ENCODE measurements around the gene PROP1.

The PROP1 gene

GRCh38 chr5:177996660-177997318, 747 bp upstream of the PROP1 start:
- in situ Hi-C loops (cut with MboI; ENCODE audit: low sequenced_read_pairs, unreplicated experiment), result no loop called here
- TF ChIP-seq, protein P1, sequence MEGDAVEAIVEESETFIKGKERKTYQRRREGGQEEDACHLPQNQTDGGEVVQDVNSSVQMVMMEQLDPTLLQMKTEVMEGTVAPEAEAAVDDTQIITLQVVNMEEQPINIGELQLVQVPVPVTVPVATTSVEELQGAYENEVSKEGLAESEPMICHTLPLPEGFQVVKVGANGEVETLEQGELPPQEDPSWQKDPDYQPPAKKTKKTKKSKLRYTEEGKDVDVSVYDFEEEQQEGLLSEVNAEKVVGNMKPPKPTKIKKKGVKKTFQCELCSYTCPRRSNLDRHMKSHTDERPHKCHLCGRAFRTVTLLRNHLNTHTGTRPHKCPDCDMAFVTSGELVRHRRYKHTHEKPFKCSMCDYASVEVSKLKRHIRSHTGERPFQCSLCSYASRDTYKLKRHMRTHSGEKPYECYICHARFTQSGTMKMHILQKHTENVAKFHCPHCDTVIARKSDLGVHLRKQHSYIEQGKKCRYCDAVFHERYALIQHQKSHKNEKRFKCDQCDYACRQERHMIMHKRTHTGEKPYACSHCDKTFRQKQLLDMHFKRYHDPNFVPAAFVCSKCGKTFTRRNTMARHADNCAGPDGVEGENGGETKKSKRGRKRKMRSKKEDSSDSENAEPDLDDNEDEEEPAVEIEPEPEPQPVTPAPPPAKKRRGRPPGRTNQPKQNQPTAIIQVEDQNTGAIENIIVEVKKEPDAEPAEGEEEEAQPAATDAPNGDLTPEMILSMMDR (IDR thresholded peaks at IDR 0.05; ENCODE audit: borderline replicate concordance, control extremely low read depth, extremely low read depth, insufficient read depth, missing control alignments), result no peak
- no peak for DNase-seq (ENCODE audit: low spot score)

DNA sequence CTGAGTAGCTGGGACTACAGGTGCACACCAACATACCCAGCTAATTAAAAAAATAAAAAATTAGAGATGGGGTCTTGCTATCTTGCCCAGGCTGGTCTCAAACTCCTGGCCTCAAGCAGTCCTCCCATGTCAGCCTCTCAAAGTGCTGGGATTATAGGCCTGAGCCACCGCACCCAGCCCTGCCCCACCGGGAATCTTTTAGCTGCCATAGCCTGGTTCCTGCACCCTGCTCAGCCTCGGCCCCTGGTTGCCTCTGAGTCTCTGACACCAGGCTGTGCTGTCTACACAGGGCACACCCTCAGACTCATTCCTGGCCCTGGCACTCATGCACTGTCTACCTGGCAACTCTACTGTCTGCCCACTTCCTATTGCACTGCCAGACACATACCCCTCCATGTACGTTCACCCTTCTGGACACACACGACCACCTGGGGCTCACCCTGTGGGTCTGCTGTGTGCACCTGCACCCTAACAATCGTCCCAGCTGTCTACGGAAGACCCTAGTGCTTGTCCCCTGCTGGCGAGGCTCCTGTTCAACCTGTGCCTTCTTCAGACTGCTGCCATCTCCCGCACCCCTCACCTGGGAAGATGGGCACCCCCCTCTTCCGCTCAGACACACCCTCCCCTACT, 1.4 kb downstream of the PROP1 start:
- TF ChIP-seq, protein P1 (IDR thresholded peaks at IDR 0.05; ENCODE audit: borderline replicate concordance, control extremely low read depth, extremely low read depth, insufficient read depth, missing control alignments), result no peak
- DNase-seq (ENCODE audit: low spot score), result no peak
- in situ Hi-C loops (cut with MboI; ENCODE audit: low sequenced_read_pairs, unreplicated experiment), result no loop called here

DNA sequence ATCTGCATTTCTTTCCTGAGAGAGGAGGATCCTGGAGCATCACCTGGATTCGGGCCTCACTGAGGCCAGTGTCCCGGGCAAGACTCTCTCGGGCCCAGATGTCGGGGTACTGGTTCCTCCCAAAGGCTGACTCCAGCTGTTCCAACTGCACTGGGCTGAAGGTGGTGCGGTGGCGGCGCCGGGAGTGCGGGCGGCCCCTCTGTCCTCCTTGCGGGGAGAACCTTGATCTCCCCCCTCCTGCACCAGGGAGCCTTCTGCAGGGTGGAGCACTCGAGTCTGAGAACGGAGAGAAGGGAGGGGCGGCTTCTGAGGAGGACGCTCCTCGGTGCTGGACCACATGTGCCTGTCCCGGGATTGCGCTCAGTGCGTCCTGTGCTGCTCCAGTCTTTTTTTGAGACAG, 2.0 kb downstream of the PROP1 start:
- TF ChIP-seq, protein P1 (IDR thresholded peaks at IDR 0.05; ENCODE audit: borderline replicate concordance, control extremely low read depth, extremely low read depth, insufficient read depth, missing control alignments), result no peak
- no peak for DNase-seq (ENCODE audit: low spot score)
- in situ Hi-C loops (cut with MboI; ENCODE audit: low sequenced_read_pairs, unreplicated experiment), result no loop called here

DNA sequence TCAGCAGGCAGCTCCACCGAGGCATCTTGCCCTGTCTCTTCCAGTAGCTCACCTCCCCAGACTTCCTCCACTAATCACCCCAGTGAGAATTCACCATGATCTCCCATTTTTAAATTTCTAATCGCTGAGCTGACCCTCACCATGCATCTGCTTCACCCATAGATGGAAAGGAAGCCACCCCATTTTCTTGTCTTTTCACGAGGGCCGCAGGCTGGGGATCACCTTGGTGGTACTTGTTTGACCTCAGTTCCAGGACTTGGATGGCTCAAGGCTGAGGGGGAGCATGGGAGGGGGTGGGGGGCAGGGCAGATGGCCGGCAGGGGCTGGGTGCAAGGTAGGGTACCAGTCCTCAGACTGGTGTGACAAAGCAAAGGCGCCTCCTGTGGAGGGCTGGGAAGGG, 3.6 kb downstream of the PROP1 start:
- in situ Hi-C loops (cut with MboI; ENCODE audit: low sequenced_read_pairs, unreplicated experiment), result no loop called here
- TF ChIP-seq, protein P1 (IDR thresholded peaks at IDR 0.05; ENCODE audit: borderline replicate concordance, control extremely low read depth, extremely low read depth, insufficient read depth, missing control alignments), result no peak
- no peak for DNase-seq (ENCODE audit: low spot score)

DNA sequence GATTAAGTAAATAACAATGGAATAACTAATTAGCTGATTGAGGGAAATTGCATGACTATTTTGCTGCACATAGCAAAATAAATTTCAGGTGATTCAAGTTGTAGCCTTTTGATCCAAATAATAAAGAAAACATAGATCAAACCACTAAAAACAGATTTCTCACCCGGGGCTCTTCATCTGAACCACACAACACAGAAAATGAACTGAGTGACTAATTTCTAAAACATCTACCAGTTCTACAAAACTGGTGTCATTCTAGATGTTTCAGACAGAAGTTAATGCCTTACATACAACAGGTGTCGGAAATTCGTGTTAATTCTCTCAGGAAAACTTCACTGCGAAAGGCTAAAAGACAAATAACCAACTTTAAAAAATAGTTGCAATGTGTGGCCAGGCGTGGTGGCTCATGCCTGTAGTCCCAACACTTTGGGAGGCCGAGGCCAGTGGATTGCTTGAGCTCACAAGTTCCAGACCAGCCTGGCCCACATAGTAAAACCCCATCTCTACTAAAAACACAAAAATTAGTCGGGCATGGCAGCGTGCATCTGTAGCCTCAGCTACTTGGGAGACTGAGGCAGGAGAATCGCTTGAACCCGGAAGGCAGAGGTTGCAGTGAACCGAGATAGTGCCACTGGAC, 6.9 kb downstream of the PROP1 start:
- DNase-seq (ENCODE audit: low spot score), result no peak
- TF ChIP-seq, protein P1 (IDR thresholded peaks at IDR 0.05; ENCODE audit: borderline replicate concordance, control extremely low read depth, extremely low read depth, insufficient read depth, missing control alignments), result no peak
- in situ Hi-C loops (cut with MboI; ENCODE audit: low sequenced_read_pairs, unreplicated experiment), result no loop called here

DNA sequence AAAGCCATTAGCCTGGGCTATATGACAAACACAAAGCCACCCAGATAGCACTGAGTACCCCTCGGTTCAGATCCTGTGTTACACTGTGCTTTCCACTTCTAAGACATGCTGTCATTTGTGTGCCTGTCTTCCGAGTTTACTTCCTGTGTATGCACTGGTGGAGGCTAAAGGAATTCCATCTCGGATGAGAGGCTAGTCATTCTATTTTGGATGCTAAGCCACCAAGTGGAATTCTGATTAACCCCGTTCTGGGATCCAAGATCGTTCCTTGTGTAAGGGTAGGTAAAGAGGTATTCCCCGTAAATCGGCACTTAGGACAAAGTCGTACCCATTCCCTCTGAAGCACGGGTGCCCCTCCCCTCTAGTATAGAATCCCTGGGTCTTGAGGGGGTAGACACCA, 8.7 kb downstream of the PROP1 start:
- in situ Hi-C loops (cut with MboI; ENCODE audit: low sequenced_read_pairs, unreplicated experiment), result no loop called here

More for the DNA sequence above, 8.7 kb downstream of the PROP1 start:
- DNase-seq (ENCODE audit: low spot score), result no peak
- TF ChIP-seq, protein P1 (IDR thresholded peaks at IDR 0.05; ENCODE audit: borderline replicate concordance, control extremely low read depth, extremely low read depth, insufficient read depth, missing control alignments), result no peak

All from GM13976 (cell line).